ENCODE measurements around the gene TMEM231. TPM values are rescaled to one million over a fixed set of nuclear protein-coding genes. Genes with fewer than 3 reads are reported as not detected.

Gene TMEM231
- total and polyA plus RNA-seq, 9 of the 15 experiments (the other 6 are each of a cell fraction or from before 2014, with no cell fraction given): 1.6 to 27.6 (median 9.1) TPM

DNA sequence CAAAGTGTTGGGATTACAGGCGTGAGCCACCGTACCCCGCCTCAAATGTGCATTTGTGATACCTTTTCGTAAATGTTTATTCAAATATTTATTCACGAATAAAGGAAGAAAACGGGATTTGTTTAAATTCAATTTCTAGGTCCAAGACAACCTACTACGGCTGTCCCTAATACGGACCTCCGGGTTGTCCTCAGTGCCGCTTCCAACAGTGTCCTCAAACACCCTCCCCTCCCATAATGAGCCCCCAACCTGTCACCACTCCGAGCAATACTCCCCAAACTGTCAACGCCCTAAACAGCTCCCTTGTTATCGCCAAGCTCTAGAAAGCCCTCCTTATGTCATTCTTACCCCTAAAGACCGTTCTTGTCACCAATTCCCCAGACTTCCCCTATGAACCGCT lies 9.6 kb upstream of the TMEM231 start (continued):
- TF ChIP-seq SAP30 (IDR thresholded peaks at IDR 0.05; ENCODE audit: borderline replicate concordance, insufficient read depth, low read depth, low read length, poor library complexity, severe bottlenecking) (no peak), RBM34 (IDR thresholded peaks at IDR 0.05; ENCODE audit: borderline replicate concordance, insufficient read depth, low read length) (no peak), CREBBP (IDR thresholded peaks at IDR 0.05; ENCODE audit: low read depth, low read length) (no peak), NFRKB (IDR thresholded peaks at IDR 0.05; ENCODE audit: low read depth) (no peak), STAT5A (IDR thresholded peaks at IDR 0.05; ENCODE audit: borderline replicate concordance, low read length) (no peak), TBL1XR1 (IDR thresholded peaks at IDR 0.05; ENCODE audit: low read length in 2 of 2) (0 out of 4 replicates have a peak, but pooled peaks of 1 of the 2 experiments have one; percentile 28), CTBP1 (IDR thresholded peaks at IDR 0.05; ENCODE audit: borderline replicate concordance) (no peak), RBM39 (optimal IDR thresholded peaks at IDR 0.05; ENCODE audit: low read depth, low read length) (no peak), ZEB2 (IDR thresholded peaks at IDR 0.05) (0 out of 2 replicates have a peak, but pooled peaks have one; percentile 30), ZFX (CRISPR knock-in tag; IDR thresholded peaks at IDR 0.05) (no peak), EP300 (IDR thresholded peaks at IDR 0.05; ENCODE audit: low read length) (peak; percentile 24; the same call in 1 of the 2 replicates), STAG1 (CRISPR knock-in tag; IDR thresholded peaks at IDR 0.05; ENCODE audit: borderline replicate concordance) (no peak), MIER1 (IDR thresholded peaks at IDR 0.05; ENCODE audit: low read depth) (no peak), SMARCA4 (IDR thresholded peaks at IDR 0.05) (no peak), CBX3 (IDR thresholded peaks at IDR 0.05; ENCODE audit: borderline replicate concordance in 1 of 2, low read length in 2 of 2) (no peak), RUNX1 (IDR thresholded peaks at IDR 0.05; ENCODE audit: low read depth) (no peak), SRSF7 (optimal IDR thresholded peaks at IDR 0.05; ENCODE audit: low read depth, low read length) (no peak), LEF1 (IDR thresholded peaks at IDR 0.05) (peak; percentile 73), NCOR1 (IDR thresholded peaks at IDR 0.05) (peak; percentile 24; the same call in 1 of the 2 replicates), POLR2H (tag; IDR thresholded peaks at IDR 0.05; ENCODE audit: low read depth) (no peak), CBX8 (IDR thresholded peaks at IDR 0.05; ENCODE audit: borderline replicate concordance, extremely low read depth, low read depth, low read length, poor library complexity, severe bottlenecking) (no peak), TSC22D4 (tag; IDR thresholded peaks at IDR 0.05) (no peak), L3MBTL2 (IDR thresholded peaks at IDR 0.05) (no peak), NFE2L1 (tag; IDR thresholded peaks at IDR 0.05; ENCODE audit: borderline replicate concordance, low read depth) (no peak), ZBTB1 (CRISPR knock-in tag; IDR thresholded peaks at IDR 0.05; ENCODE audit: borderline replicate concordance, low read depth) (no peak)
- TF ChIP-seq, protein P1, sequence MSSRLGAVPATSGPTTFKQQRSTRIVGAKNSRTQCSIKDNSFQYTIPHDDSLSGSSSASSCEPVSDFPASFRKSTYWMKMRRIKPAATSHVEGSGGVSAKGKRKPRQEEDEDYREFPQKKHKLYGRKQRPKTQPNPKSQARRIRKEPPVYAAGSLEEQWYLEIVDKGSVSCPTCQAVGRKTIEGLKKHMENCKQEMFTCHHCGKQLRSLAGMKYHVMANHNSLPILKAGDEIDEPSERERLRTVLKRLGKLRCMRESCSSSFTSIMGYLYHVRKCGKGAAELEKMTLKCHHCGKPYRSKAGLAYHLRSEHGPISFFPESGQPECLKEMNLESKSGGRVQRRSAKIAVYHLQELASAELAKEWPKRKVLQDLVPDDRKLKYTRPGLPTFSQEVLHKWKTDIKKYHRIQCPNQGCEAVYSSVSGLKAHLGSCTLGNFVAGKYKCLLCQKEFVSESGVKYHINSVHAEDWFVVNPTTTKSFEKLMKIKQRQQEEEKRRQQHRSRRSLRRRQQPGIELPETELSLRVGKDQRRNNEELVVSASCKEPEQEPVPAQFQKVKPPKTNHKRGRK (tag; IDR thresholded peaks at IDR 0.05): no peak
- TF ChIP-seq, protein P2, sequence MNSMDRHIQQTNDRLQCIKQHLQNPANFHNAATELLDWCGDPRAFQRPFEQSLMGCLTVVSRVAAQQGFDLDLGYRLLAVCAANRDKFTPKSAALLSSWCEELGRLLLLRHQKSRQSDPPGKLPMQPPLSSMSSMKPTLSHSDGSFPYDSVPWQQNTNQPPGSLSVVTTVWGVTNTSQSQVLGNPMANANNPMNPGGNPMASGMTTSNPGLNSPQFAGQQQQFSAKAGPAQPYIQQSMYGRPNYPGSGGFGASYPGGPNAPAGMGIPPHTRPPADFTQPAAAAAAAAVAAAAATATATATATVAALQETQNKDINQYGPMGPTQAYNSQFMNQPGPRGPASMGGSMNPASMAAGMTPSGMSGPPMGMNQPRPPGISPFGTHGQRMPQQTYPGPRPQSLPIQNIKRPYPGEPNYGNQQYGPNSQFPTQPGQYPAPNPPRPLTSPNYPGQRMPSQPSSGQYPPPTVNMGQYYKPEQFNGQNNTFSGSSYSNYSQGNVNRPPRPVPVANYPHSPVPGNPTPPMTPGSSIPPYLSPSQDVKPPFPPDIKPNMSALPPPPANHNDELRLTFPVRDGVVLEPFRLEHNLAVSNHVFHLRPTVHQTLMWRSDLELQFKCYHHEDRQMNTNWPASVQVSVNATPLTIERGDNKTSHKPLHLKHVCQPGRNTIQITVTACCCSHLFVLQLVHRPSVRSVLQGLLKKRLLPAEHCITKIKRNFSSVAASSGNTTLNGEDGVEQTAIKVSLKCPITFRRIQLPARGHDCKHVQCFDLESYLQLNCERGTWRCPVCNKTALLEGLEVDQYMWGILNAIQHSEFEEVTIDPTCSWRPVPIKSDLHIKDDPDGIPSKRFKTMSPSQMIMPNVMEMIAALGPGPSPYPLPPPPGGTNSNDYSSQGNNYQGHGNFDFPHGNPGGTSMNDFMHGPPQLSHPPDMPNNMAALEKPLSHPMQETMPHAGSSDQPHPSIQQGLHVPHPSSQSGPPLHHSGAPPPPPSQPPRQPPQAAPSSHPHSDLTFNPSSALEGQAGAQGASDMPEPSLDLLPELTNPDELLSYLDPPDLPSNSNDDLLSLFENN (IDR thresholded peaks at IDR 0.05; ENCODE audit: low read depth in 2 of 2, low read length in 2 of 2): no peak
